Measurements from ENCODE around the gene CTU2. TPM values are rescaled to one million over a fixed set of nuclear protein-coding genes. Genes with fewer than 3 reads are reported as not detected.

CTU2 gene
- total RNA-seq, 2 donors from 2014 or later = 5.7 to 10.2 TPM

- peaks cover 9% of the 10 kb centered on the region for H3K4me1 ChIP-seq
- 67 to 84% methylated on average over 1 to 27 of the region's 27 CpGs for WGBS, 2 donors
- no peaks in the 10 kb centered on the region for H3K27me3 ChIP-seq
- DNase-seq (no peak), ATAC-seq (no peak)
- no peak overlapping the region for H3K4me3 ChIP-seq
- no peaks in the 10 kb centered on the region for H3K9me3 ChIP-seq
- no peak overlapping the region for H3K27ac ChIP-seq
- H3K36me3 ChIP-seq (replicated peaks in 1 of 2; ENCODE audit: insufficient read depth in 1 of 2, low read depth in 2 of 2) = peaks cover 0 to 5% of the 10 kb centered on the region in 2 donors
- TF ChIP-seq POLR2A (IDR thresholded peaks at IDR 0.05) (no peak), CTCF (IDR thresholded peaks at IDR 0.05) (no peak)
- intact Hi-C loops (cut with DNase I) = no loop called here
Measured at GRCh38 chr16:88733630-88734360, 27.5 kb downstream of the CTU2 start.

GRCh38 chr16:88734361-88734728, 28.0 kb downstream of the CTU2 start:
- H3K4me3 ChIP-seq = no peak overlapping the region
- ATAC-seq (no peak), DNase-seq (no peak)
- peaks cover 0 to 5% of the 10 kb centered on the region in 2 donors for H3K36me3 ChIP-seq (replicated peaks in 1 of 2; ENCODE audit: insufficient read depth in 1 of 2, low read depth in 2 of 2)
- intact Hi-C loops (cut with DNase I) = no loop called here
- TF ChIP-seq POLR2A (IDR thresholded peaks at IDR 0.05) = no peak
- TF ChIP-seq CTCF (IDR thresholded peaks at IDR 0.05) = no peak
- H3K27me3 ChIP-seq = no peaks in the 10 kb centered on the region
- no peaks in the 10 kb centered on the region for H3K9me3 ChIP-seq
- 86 to 88% methylated on average over 5 to 23 of the region's 23 CpGs for WGBS, 2 donors
- peaks cover 9% of the 10 kb centered on the region for H3K4me1 ChIP-seq
- H3K27ac ChIP-seq = no peak overlapping the region

- ATAC-seq = no peak
- H3K36me3 ChIP-seq (replicated peaks in 1 of 2; ENCODE audit: insufficient read depth in 1 of 2, low read depth in 2 of 2) = peaks cover 0 to 5% of the 10 kb centered on the region in 2 donors
- intact Hi-C loops (cut with DNase I) = loop anchor here (5.0 kb wide), 1 partner anchor 427 kb away; no protein-coding TSS in a partner anchor
Measured at GRCh38 chr16:88735121-88735520, 28.8 kb downstream of the CTU2 start.

GRCh38 chr16:88735616-88736015, 29.3 kb downstream of the CTU2 start:
- ATAC-seq (no peak), DNase-seq (no peak)
- Histone ChIP-seq H3K9me3 (no peaks in the 10 kb centered on the region), H3K27ac (no peak overlapping the region), H3K36me3 (replicated peaks in 1 of 2; ENCODE audit: insufficient read depth in 1 of 2, low read depth in 2 of 2) (peaks cover 0 to 5% of the 10 kb centered on the region in 2 donors), H3K4me1 (peaks cover 9% of the 10 kb centered on the region), H3K27me3 (no peaks in the 10 kb centered on the region), H3K4me3 (no peak overlapping the region)
- TF ChIP-seq POLR2A (IDR thresholded peaks at IDR 0.05) = no peak
- no peak for TF ChIP-seq CTCF (IDR thresholded peaks at IDR 0.05)
- WGBS, 2 donors = 51 to 83% methylated on average over 6 to 10 of the region's 10 CpGs
- intact Hi-C loops (cut with DNase I) = loop anchor here (5.0 kb wide), 1 partner anchor 427 kb away; no protein-coding TSS in a partner anchor

More at GRCh38 chr16:88735121-88735520, 28.8 kb downstream of the CTU2 start:
- Histone ChIP-seq H3K27me3 (no peaks in the 10 kb centered on the region), H3K9me3 (no peaks in the 10 kb centered on the region), H3K4me1 (peaks cover 9% of the 10 kb centered on the region), H3K27ac (no peak overlapping the region), H3K4me3 (no peak overlapping the region)
- DNase-seq = no peak
- TF ChIP-seq POLR2A (IDR thresholded peaks at IDR 0.05) (no peak), CTCF (IDR thresholded peaks at IDR 0.05) (no peak)
- 76 to 80% methylated on average over 5 to 12 of the region's 16 CpGs for WGBS, 2 donors

- peaks cover 0 to 5% of the 10 kb centered on the region in 2 donors for H3K36me3 ChIP-seq (replicated peaks in 1 of 2; ENCODE audit: insufficient read depth in 1 of 2, low read depth in 2 of 2)
- ATAC-seq (no peak), DNase-seq (no peak)
- H3K9me3 ChIP-seq = no peaks in the 10 kb centered on the region
- no peaks in the 10 kb centered on the region for H3K27me3 ChIP-seq
- 84 to 85% methylated on average over 4 to 19 of the region's 21 CpGs for WGBS, 2 donors
- H3K4me3 ChIP-seq = no peak overlapping the region
- H3K4me1 ChIP-seq = peaks cover 9% of the 10 kb centered on the region
- intact Hi-C loops (cut with DNase I) = loop anchor here (5.0 kb wide), 1 partner anchor 426 kb away; no protein-coding TSS in a partner anchor
- H3K27ac ChIP-seq = no peak overlapping the region
- TF ChIP-seq CTCF (IDR thresholded peaks at IDR 0.05) (no peak), POLR2A (IDR thresholded peaks at IDR 0.05) (no peak)
Measured at GRCh38 chr16:88736088-88736487, 29.8 kb downstream of the CTU2 start.
